Breast epithelium (tissue), 3 donors: ENCODE results near the gene ZHX3.

Source experiments
- CTCF ChIP-seq, 3 donors: fragments of 450-650 bp; IDR thresholded peaks; one replicate each; pipeline ENCODE4 v1.5.1; 2016 to 2017; ENCODE audit warnings: antibody characterized with exemption in 3 of 3, mild to moderate bottlenecking in 3 of 3, moderate library complexity in 3 of 3
- POLR2A ChIP-seq: fragments of 450-650 bp; IDR thresholded peaks from one replicate; pipeline ENCODE4 v1.6.1; 2016; ENCODE audit warnings: antibody characterized with exemption, mild to moderate bottlenecking, moderate library complexity
- POLR2AphosphoS5 ChIP-seq, 3 donors: sonication (generic); formaldehyde crosslinking; IDR thresholded peaks; one replicate each; pipeline ENCODE4 v1.6.1; 2017; ENCODE audit warnings: antibody characterized with exemption in 3 of 3

- no peak for TF ChIP-seq CTCF (IDR thresholded peaks at IDR 0.05)
- no peak for TF ChIP-seq POLR2A
- TF ChIP-seq POLR2AphosphoS5 (IDR thresholded peaks at IDR 0.05), result no peak
Measured at GRCh38 chr20:41165001-41165882, 152.3 kb downstream of the ZHX3 start.
